GM12801 (cell line): Measurements from ENCODE around the gene AASDH.

Source experiments
- TF ChIP-seq, protein P1 (sequence below): IDR thresholded peaks from one replicate; pipeline ENCODE4 v1.5.1; 2011; ENCODE audit warnings: control low read depth; ENCODE audit not compliant: insufficient read length; ENCODE audit errors: extremely low read depth

The AASDH gene

DNA sequence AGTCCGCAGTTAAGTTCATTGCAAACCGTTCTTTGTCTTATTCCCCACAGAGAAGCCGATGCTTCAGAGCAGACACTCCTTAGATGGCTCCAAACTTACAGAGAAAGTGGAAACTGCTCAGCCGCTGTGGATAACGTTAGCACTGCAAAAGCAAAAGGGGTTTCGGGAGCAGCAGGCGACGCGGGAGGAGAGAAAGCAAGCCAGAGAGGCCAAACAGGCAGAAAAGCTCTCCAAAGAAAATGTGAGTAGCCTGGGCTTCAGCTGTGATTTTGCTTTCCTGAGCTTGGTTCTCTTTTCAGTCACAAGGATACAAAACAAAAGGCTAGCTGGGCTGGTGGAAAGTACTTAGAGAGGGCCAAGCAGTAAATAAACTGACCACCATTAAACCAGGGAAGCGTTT is 64.0 kb downstream of the AASDH start:
- TF ChIP-seq, protein P1, sequence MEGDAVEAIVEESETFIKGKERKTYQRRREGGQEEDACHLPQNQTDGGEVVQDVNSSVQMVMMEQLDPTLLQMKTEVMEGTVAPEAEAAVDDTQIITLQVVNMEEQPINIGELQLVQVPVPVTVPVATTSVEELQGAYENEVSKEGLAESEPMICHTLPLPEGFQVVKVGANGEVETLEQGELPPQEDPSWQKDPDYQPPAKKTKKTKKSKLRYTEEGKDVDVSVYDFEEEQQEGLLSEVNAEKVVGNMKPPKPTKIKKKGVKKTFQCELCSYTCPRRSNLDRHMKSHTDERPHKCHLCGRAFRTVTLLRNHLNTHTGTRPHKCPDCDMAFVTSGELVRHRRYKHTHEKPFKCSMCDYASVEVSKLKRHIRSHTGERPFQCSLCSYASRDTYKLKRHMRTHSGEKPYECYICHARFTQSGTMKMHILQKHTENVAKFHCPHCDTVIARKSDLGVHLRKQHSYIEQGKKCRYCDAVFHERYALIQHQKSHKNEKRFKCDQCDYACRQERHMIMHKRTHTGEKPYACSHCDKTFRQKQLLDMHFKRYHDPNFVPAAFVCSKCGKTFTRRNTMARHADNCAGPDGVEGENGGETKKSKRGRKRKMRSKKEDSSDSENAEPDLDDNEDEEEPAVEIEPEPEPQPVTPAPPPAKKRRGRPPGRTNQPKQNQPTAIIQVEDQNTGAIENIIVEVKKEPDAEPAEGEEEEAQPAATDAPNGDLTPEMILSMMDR: no peak

DNA sequence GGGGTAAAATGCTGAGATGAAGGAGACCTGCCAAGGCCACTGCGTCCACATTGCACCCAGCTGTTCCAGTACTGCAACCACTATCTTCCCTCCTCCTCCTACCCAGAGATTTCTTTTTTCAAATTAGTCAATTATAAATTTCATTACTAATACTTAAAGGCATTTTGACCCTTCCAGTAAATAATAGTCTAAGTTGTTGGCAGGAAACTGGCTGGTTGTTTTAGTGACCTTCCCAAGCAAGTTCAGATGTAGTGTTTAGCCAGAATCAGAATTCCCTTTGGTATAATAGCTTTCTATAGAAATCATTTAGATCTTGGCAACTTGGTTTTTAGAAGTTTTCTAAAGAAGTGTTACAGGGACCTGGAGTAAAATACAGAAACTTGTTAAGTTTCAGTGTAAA is 66.0 kb downstream of the AASDH start:
- TF ChIP-seq, protein P1: no peak

GRCh38 chr4:56320293-56320692 is 67.0 kb downstream of the AASDH start:
- TF ChIP-seq, protein P1: no peak

GRCh38 chr4:56318555-56318954 is 68.7 kb downstream of the AASDH start:
- TF ChIP-seq, protein P1: no peak

DNA sequence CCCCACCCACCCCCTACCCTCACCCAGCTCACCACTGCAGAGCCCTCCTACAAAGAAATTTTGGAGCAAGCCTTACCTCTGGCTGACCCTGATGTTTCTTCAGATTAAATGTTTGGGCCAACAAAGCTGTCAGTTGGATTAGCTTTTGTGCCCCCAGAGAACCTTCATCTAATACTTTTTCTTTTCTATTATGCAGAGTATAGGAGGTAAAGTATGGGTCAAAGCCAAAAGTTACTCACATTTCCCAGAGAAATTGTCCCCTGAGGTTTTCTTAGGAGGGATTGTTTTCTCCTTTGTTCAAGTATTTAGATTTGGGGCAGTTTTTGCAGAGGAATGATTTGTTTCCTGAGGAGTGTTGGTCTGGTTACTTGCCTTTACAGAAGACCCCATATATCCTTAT is 69.5 kb downstream of the AASDH start:
- TF ChIP-seq, protein P1: no peak

GRCh38 chr4:56316011-56316650 is 71.2 kb downstream of the AASDH start:
- TF ChIP-seq, protein P1: no peak

DNA sequence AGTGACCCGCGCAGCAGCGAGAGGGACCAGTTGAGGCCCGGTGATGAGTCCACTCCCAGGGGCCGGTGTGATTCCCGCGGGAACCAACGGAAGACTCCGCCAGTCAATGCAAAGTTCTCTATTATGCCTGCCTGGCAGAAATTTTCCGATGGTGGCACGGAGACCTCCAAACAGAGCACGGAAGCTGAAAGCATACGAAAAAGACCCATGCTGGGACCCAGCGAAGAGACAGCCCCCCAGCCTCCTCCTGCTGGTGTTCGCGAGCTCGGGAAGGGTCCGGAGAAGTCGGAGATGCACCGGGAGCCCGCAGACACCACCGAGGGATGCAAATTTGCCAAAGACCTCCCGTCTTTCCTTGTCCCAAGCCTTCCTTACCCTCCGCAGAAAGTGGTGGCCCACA is 71.7 kb downstream of the AASDH start:
- TF ChIP-seq, protein P1: no peak

DNA sequence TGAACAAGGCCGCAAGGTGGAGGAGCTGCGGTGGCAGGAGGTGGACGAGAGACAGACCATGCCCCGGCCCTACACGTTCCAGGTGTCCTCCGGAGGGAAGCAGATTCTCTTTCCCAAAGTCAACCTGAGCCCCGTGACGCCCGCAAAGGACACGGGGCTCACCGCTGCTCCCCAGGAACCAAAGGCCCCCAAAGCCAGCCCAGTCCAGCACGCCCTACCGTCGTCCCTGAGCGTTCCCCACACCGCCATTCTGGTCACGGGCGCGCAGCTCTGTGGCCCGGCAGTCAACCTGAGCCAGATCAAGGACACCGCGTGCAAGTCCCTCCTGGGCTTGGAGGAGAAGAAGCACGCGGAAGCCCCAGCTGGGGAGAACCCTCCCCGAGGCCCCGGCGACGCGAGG is 72.2 kb downstream of the AASDH start:
- TF ChIP-seq, protein P1: no peak
